Subcutaneous abdominal adipose tissue (tissue), 5 donors: ENCODE results near the gene LDLRAD3.

Experiments used
- H3K27ac ChIP-seq: one replicate; pipeline ENCODE4 v1.7.0; 2013; ENCODE audit warnings: low read depth, mild to moderate bottlenecking, inconsistent platforms, low read length, moderate library complexity
- H3K27me3 ChIP-seq, 5 donors: one replicate each; pipeline ENCODE4 v1.7.0; 2013; ENCODE audit warnings: low read length in 5 of 5, inconsistent platforms in 1 of 5; ENCODE audit not compliant: control insufficient read depth in 5 of 5, insufficient read depth in 4 of 5
- H3K36me3 ChIP-seq, 5 donors: one replicate each; pipeline ENCODE4 v1.7.0; 2013; ENCODE audit warnings: low read length in 5 of 5; ENCODE audit not compliant: control insufficient read depth in 5 of 5, insufficient read depth in 5 of 5
- H3K4me1 ChIP-seq, 5 donors: one replicate each; pipeline ENCODE4 v1.7.0; 2013; ENCODE audit warnings: low read length in 5 of 5, mild to moderate bottlenecking in 3 of 5, moderate library complexity in 1 of 5; ENCODE audit not compliant: control insufficient read depth in 5 of 5, insufficient read depth in 5 of 5
- H3K4me3 ChIP-seq, 5 donors: one replicate each; pipeline ENCODE4 v1.7.0; 2013; ENCODE audit warnings: low read length in 5 of 5, low read depth in 1 of 5
- H3K9ac ChIP-seq, 5 donors: one replicate each; pipeline ENCODE4 v1.7.0; 2013; ENCODE audit warnings: low read length in 5 of 5, mild to moderate bottlenecking in 4 of 5, moderate library complexity in 3 of 5
- H3K9me3 ChIP-seq, 5 donors: one replicate each; pipeline ENCODE4 v1.7.0; 2013; ENCODE audit warnings: low read length in 5 of 5; ENCODE audit not compliant: control insufficient read depth in 5 of 5
- donor health status: healthy.
- donor health status: healthy.
- donor health status: healthy.
- donor health status: healthy.
- donor health status: healthy.

Gene LDLRAD3

DNA sequence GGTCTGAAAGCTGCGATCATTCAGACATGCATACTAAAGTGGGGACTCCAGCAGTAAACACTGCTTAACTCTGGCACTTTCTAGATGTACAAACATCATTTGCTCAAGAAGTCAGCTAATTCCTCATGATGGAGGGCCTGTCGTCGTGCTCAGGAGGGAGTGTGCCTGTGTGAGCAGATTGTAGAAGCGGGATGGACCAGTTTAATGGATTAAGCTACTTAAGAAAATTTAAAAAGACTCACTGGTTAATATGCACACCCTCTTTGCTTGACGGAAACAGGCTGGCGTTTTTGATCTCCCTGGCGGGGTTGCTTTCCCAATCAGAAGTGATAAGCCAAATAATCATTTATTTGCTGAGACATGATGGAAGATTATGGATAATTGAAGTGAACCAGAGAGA is 79.0 kb downstream of the LDLRAD3 start:
- Histone ChIP-seq H3K9ac (no peak overlapping the region), H3K4me3 (no peak overlapping the region), H3K27ac (no peak overlapping the region), H3K4me1 (peaks cover 0 to 9% (median 4%) of the 10 kb centered on the region in 5 donors), H3K27me3 (no peaks in the 10 kb centered on the region), H3K9me3 (no peaks in the 10 kb centered on the region), H3K36me3 (no peaks in the 10 kb centered on the region)

DNA sequence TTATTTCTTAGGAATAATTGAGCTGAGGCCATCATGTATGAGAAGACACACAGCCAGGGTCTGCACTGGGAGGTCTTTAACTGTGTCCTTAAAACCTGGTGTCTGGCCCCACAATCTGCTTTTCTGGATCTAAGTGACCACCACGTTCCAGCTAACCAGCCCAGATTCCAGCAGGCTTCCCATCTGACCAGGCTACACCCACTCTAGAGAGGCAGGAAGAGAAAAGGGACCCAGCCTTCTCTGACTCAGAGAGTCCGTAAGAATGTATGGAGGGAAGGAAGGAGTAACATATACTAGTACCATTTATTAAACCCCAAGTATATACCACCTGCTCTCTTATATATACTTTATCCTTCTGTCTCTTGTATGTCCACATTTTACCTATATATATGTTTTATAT is 80.1 kb downstream of the LDLRAD3 start:
- H3K27ac ChIP-seq: no peak overlapping the region
- H3K9ac ChIP-seq: no peak overlapping the region
- H3K27me3 ChIP-seq: no peaks in the 10 kb centered on the region
- H3K36me3 ChIP-seq: no peaks in the 10 kb centered on the region
- no peaks in the 10 kb centered on the region for H3K9me3 ChIP-seq
- H3K4me1 ChIP-seq: peaks cover 0 to 14% (median 8%) of the 10 kb centered on the region in 5 donors
- no peak overlapping the region for H3K4me3 ChIP-seq

DNA sequence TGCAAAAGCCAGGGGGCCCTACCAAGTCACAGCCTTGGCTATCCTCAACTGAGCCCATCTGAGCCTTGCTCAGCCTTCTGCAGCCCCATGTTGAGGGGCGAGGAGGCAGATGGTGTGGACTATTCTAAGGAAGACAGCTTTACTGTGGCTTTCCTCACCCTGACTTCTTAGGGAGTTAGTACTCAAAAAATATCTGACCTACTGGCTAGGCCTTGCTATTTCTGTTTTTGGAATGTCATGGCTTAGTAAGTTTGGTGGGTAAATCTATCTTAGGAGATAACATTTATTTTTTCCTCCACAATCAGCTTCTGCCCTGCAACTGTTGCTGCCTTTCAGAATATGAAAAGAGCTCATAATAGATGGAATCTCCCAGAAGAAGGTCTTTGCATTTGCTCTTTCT is 80.9 kb downstream of the LDLRAD3 start:
- Histone ChIP-seq H3K9ac (no peak overlapping the region), H3K27me3 (no peaks in the 10 kb centered on the region), H3K4me1 (peaks cover 0 to 15% (median 8%) of the 10 kb centered on the region in 5 donors), H3K4me3 (no peak overlapping the region), H3K27ac (no peak overlapping the region), H3K9me3 (no peaks in the 10 kb centered on the region), H3K36me3 (no peaks in the 10 kb centered on the region)

DNA sequence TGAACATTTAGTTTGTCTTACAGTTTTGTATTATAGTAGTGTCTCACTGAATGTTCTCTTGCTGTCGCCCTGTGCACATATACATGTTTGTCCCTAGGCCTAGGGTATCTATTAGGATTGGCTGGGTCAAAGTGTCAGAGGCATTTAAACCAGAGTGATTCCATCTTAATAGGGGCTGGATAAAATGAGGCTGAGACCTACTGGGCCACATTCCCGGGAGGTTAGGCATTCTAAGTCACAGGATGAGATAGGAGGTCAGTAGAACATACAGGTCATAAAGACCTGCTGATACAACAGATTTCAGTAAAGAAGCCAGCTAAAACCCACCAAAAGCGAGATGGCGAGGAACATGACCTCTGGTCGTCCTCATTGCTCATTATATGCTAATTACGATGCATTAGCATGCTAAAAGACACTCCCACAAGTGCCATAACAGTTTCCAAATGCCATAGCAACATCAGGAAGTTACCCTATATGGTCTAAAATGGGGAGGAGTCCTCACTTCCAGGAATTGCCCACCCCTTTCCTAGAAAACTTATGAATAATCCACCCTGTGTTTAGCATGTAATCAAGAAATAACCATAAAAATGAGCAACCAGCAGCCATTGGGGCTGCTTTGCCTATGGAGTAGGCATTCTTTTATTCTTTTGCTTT is 82.6 kb downstream of the LDLRAD3 start:
- H3K4me1 ChIP-seq: peaks cover 3 to 33% (median 25%) of the 10 kb centered on the region in 5 donors
- no peak overlapping the region for H3K9ac ChIP-seq
- no peak overlapping the region for H3K27ac ChIP-seq
- H3K4me3 ChIP-seq: no peak overlapping the region
- no peaks in the 10 kb centered on the region for H3K36me3 ChIP-seq
- H3K27me3 ChIP-seq: no peaks in the 10 kb centered on the region
- H3K9me3 ChIP-seq: no peaks in the 10 kb centered on the region

DNA sequence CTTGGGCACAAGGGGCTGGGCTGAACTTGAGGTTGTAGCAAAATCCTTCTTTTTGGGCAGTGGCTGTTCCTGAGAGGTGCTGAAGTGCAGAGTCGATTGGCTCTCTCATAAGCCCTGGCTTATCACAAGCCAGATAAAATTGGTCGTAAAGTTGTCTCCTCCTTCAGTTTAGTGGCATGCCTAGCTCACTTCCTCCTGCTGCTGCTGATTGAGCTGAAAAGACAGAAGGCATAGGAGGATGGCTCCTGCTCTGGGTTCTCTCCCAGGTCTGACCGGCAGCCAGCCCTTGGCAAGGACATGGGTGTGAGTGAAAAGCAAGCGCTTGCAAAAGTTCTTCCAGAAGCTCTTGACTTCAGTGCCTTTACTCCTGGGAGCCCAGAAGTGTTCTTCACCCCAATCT is 83.9 kb downstream of the LDLRAD3 start:
- no peaks in the 10 kb centered on the region for H3K27me3 ChIP-seq
- no peak overlapping the region for H3K9ac ChIP-seq
- no peak overlapping the region for H3K27ac ChIP-seq

DNA sequence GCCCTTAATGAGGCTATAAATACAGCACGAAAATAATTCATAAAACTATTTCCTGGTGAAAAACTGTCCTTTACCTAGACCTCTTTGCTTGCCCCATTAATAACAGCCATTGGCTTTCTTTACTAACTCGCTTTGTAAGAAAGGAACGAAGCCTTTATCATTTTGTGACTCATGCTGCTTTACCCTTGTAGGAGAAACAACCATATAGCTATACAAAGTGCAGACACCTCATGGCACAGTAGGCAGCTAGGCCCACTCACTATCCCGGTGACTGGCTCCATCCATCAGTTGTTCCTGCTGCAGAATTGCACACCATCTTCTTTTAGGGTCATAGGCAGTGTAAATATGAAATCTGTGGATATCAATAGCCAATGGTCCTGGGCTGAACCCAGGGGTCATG is 85.8 kb downstream of the LDLRAD3 start:
- Histone ChIP-seq H3K4me1 (peaks cover 6 to 37% (median 28%) of the 10 kb centered on the region in 5 donors), H3K4me3 (no peak overlapping the region), H3K27ac (no peak overlapping the region)

More for the DNA sequence above, 83.9 kb downstream of the LDLRAD3 start:
- Histone ChIP-seq H3K4me3 (no peak overlapping the region), H3K36me3 (no peaks in the 10 kb centered on the region), H3K9me3 (no peaks in the 10 kb centered on the region), H3K4me1 (peaks cover 6 to 37% (median 28%) of the 10 kb centered on the region in 5 donors)

DNA sequence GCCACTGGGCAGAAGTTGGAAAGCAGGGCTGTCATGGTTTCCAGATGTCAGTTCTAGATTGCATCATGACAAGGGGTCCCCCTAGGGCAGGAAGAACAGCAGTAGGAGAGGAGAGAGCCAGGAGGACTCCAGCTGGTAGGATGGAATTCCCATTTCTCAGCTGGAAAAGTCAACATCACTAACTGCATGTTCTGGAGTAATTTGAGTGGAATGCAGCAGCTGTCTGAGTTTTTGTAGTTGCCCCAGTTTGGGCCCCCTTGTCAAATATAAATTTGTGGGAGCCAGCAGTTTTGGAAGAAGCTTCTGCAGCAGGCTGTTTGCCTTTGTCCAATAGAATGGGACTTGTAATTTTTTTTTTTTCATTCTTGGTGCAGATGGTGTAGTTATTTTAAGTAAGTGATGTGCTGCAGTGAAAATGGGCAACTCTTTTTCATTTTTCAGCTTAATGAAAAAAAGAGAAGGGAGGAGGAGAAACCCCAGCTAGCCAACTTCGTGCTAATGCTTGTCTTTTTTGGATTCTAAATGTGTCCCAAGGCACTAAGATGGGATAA is 86.9 kb downstream of the LDLRAD3 start:
- Histone ChIP-seq H3K36me3 (no peaks in the 10 kb centered on the region), H3K27ac (no peak overlapping the region), H3K9ac (no peak overlapping the region)

More for the DNA sequence above, 85.8 kb downstream of the LDLRAD3 start:
- Histone ChIP-seq H3K36me3 (no peaks in the 10 kb centered on the region), H3K9ac (no peak overlapping the region), H3K27me3 (no peaks in the 10 kb centered on the region), H3K9me3 (no peaks in the 10 kb centered on the region)

DNA sequence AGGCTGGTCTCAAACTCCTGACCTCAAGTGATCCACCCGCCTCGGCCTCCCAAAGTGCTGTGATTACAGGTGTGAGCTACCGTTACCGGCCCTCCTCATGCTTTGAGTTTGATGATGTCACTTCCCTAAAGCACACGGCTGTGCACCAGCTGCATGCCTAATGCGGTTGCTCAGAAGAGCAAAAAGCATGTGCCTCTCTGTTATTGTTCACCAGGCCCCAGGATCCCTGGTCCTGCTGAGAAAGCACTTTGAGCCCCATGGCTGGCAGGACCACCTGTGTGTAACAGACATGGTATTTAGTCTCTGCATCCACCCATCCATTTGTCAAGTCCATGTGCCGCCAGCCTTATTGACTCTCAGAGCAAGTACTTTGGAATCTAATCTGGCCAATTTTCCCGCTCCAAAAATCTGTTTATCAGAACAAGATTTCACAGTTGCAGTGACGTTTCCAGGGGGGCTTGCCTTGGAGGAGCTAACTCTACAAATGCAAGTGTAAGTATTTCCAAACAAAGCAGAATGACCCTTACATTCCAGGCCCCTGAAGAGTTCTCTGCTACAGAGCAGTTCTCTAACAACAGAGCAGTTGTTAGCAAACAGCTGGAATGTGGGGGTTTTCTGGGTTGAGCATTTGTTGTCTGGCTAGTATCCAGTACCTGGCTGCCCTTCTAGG is 89.4 kb downstream of the LDLRAD3 start:
- Histone ChIP-seq H3K4me1 (peaks cover 8 to 39% (median 26%) of the 10 kb centered on the region in 5 donors), H3K27me3 (no peaks in the 10 kb centered on the region), H3K36me3 (no peaks in the 10 kb centered on the region), H3K9me3 (no peaks in the 10 kb centered on the region), H3K9ac (no peak overlapping the region), H3K4me3 (no peak overlapping the region), H3K27ac (no peak overlapping the region)

More for the DNA sequence above, 86.9 kb downstream of the LDLRAD3 start:
- Histone ChIP-seq H3K4me3 (no peak overlapping the region), H3K9me3 (no peaks in the 10 kb centered on the region), H3K4me1 (peaks cover 6 to 37% (median 28%) of the 10 kb centered on the region in 5 donors), H3K27me3 (no peaks in the 10 kb centered on the region)

DNA sequence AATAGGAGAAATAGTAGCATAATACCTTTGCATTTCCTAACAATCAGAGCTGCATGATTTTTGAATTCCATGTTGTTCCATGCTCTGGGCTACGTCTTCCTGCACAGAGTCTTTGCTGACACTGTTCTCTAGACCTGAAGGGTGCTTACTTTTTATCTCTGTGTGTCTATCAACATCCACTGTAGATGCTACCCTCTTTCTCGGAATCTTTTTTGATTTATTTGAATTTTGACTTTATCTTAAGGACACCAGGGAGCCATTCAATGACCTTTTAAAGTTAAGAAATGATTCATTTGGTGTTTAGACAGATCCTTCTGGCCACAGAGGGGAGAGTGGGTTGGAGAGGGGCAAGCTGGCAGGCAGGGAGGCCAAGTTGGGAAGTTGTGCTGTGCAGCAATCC is 90.1 kb downstream of the LDLRAD3 start:
- no peaks in the 10 kb centered on the region for H3K36me3 ChIP-seq
- H3K27me3 ChIP-seq: no peaks in the 10 kb centered on the region
- H3K4me1 ChIP-seq: peaks cover 8 to 40% (median 26%) of the 10 kb centered on the region in 5 donors
- H3K9me3 ChIP-seq: no peaks in the 10 kb centered on the region
- no peak overlapping the region for H3K9ac ChIP-seq
- H3K4me3 ChIP-seq: no peak overlapping the region
- no peak overlapping the region for H3K27ac ChIP-seq
